HG02642 (cell line): ENCODE data around the gene CYP24A1.

Experiments
- ATAC-seq: cut with Tn5 transposase; IDR thresholded peaks from one replicate; pipeline ENCODE4 v1.9.1; 2021; ENCODE audit warnings: mild to moderate bottlenecking; ENCODE audit not compliant: unreplicated experiment, poor library complexity

CYP24A1 gene

GRCh38 chr20:54116550-54117235, 57.1 kb downstream of the CYP24A1 start:
- ATAC-seq: no peak

- ATAC-seq: no peak
Measured at GRCh38 chr20:54115172-54115854, 58.5 kb downstream of the CYP24A1 start.

- no peak for ATAC-seq
Measured at GRCh38 chr20:54114109-54114508, 59.7 kb downstream of the CYP24A1 start.

GRCh38 chr20:54113566-54113965, 60.2 kb downstream of the CYP24A1 start:
- ATAC-seq: no peak

GRCh38 chr20:54112221-54112884, 61.4 kb downstream of the CYP24A1 start:
- no peak for ATAC-seq

GRCh38 chr20:54111460-54111859, 62.3 kb downstream of the CYP24A1 start:
- ATAC-seq: no peak

GRCh38 chr20:54110457-54110856, 63.3 kb downstream of the CYP24A1 start:
- ATAC-seq: no peak

- ATAC-seq: no peak
Measured at GRCh38 chr20:54110041-54110440, 63.7 kb downstream of the CYP24A1 start.

- no peak for ATAC-seq
Measured at GRCh38 chr20:54108817-54109216, 65.0 kb downstream of the CYP24A1 start.

GRCh38 chr20:54108326-54108642, 65.5 kb downstream of the CYP24A1 start:
- no peak for ATAC-seq

- no peak for ATAC-seq
Measured at GRCh38 chr20:54107600-54108325, 66.0 kb downstream of the CYP24A1 start.

GRCh38 chr20:54107181-54107580, 66.6 kb downstream of the CYP24A1 start:
- ATAC-seq: no peak

- no peak for ATAC-seq
Measured at GRCh38 chr20:54106162-54106561, 67.6 kb downstream of the CYP24A1 start.

GRCh38 chr20:54105653-54106052, 68.1 kb downstream of the CYP24A1 start:
- no peak for ATAC-seq

GRCh38 chr20:54104781-54105180, 69.0 kb downstream of the CYP24A1 start:
- no peak for ATAC-seq

- ATAC-seq: no peak
Measured at GRCh38 chr20:54103762-54104600, 69.8 kb downstream of the CYP24A1 start.
